ENCODE data around the gene PPP3CA. TPM values are rescaled to one million over a fixed set of nuclear protein-coding genes. Genes with fewer than 3 reads are reported as not detected.

The PPP3CA gene
- total RNA-seq, 1 donor from 2014 or later, result 48.0 TPM

DNA sequence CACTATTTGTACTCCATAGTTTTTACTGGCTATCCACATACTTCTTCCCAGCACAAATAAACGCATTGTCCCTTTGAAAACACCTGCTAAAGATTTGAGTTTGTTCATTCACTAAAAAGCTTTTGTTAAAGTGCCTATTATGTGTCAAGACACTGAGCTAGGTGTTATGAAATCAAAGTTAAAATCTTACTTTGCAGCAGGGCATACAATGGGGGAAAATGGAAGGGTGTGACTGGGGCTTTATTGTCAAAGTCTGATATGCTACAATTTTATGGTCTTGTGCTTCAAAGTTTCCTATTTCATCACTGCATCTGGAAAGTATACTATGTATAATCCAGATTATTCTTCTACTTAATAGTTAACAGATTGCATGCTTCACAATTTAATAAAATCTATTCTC is 128.4 kb downstream of the PPP3CA start:
- ATAC-seq (no peak), DNase-seq (no peak)
- TF ChIP-seq, protein P1, sequence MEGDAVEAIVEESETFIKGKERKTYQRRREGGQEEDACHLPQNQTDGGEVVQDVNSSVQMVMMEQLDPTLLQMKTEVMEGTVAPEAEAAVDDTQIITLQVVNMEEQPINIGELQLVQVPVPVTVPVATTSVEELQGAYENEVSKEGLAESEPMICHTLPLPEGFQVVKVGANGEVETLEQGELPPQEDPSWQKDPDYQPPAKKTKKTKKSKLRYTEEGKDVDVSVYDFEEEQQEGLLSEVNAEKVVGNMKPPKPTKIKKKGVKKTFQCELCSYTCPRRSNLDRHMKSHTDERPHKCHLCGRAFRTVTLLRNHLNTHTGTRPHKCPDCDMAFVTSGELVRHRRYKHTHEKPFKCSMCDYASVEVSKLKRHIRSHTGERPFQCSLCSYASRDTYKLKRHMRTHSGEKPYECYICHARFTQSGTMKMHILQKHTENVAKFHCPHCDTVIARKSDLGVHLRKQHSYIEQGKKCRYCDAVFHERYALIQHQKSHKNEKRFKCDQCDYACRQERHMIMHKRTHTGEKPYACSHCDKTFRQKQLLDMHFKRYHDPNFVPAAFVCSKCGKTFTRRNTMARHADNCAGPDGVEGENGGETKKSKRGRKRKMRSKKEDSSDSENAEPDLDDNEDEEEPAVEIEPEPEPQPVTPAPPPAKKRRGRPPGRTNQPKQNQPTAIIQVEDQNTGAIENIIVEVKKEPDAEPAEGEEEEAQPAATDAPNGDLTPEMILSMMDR (IDR thresholded peaks at IDR 0.05), result no peak
- Histone ChIP-seq H3K4me3 (no peak overlapping the region), H3K4me1 (peaks cover 9% of the 10 kb centered on the region), H3K27me3 (no peaks in the 10 kb centered on the region), H3K36me3 (no peaks in the 10 kb centered on the region), H3K27ac (no peak overlapping the region), H3K9me3 (no peaks in the 10 kb centered on the region)
- intact Hi-C loops (cut with DNase I), result no loop called here

DNA sequence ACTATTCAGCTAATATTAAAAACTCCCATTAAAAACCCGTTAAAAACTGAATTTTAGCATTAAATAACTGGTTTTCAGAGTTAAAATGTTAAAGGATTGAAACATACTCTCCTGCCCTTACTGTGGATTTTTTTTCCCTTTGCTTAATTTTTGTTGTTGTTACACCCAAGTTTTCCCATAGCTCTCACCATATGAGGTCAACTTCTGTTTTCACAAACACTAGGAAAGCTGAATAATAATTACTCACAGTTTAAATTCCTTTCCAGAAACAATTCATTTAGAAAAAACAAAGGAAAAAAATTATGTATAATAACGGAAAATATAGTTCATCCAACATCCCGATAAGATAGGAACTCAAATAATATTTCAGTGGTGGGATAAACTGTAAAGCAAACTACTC is 129.0 kb downstream of the PPP3CA start:
- TF ChIP-seq, protein P1 (IDR thresholded peaks at IDR 0.05), result no peak
- H3K4me3 ChIP-seq, result no peak overlapping the region
- no peaks in the 10 kb centered on the region for H3K9me3 ChIP-seq
- H3K36me3 ChIP-seq, result no peaks in the 10 kb centered on the region
- H3K27ac ChIP-seq, result no peak overlapping the region
- peaks cover 9% of the 10 kb centered on the region for H3K4me1 ChIP-seq
- ATAC-seq (no peak), DNase-seq (no peak)
- no peaks in the 10 kb centered on the region for H3K27me3 ChIP-seq
- intact Hi-C loops (cut with DNase I), result no loop called here

DNA sequence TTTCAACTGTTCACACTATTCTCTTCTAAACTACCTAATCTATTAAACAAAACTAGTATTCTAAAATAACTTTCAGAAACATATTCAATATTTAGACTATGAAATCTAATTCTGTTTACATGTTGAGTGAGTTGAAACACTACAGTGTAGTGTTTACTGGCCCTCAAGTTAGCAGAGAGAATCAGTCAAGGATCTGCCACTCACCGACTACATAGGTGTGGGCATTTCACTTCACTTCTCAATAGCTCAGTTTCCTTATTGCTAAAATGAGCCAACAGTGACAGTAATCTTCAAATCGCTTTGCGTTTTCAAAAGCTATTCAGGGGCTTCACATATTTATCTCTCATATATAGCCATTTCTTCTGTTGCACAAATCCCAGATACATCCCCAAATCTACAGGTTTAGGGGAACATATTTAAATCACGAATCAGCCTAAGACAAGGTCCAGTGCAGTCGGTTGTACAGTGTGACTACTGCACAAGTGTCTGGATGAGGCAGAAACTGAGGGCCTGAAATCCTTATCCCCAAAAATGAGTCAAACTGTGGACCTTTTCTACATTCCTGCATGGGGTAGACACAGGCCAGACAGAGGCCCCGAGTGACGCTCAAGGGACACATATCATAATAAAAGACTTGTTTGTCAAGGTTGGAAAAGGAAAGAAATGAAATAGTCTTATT is 129.8 kb downstream of the PPP3CA start:
- no peak overlapping the region for H3K27ac ChIP-seq
- TF ChIP-seq, protein P1 (IDR thresholded peaks at IDR 0.05), result no peak
- ATAC-seq, result peak; percentile 68
- H3K4me3 ChIP-seq, result no peak overlapping the region
- no peaks in the 10 kb centered on the region for H3K27me3 ChIP-seq
- no peak for DNase-seq
- H3K4me1 ChIP-seq, result peaks cover 9% of the 10 kb centered on the region
- no peaks in the 10 kb centered on the region for H3K9me3 ChIP-seq
- intact Hi-C loops (cut with DNase I), result no loop called here
- H3K36me3 ChIP-seq, result no peaks in the 10 kb centered on the region

DNA sequence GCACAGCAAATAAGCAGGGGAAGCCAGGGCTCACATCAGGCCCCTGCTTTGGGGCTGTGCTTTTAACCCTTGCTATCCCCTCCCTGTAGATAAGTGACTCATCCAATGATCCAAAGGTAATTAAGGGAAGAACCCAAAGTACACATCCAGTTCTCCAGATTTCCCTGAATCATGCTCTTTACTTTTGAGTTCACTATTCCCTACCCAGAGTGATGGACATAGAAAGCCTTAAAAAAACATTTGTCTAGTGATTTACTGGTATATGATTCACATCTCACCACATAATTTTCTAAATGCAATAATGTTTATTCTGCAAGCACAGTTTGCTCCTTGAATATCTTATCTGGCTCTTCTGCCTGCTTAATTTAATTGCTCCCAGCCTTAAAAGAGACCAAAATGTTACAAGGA is 136.2 kb downstream of the PPP3CA start:
- no peaks in the 10 kb centered on the region for H3K27me3 ChIP-seq
- TF ChIP-seq, protein P1 (IDR thresholded peaks at IDR 0.05), result no peak
- H3K4me1 ChIP-seq, result no peaks in the 10 kb centered on the region
- no peak overlapping the region for H3K4me3 ChIP-seq
- intact Hi-C loops (cut with DNase I), result no loop called here
- H3K27ac ChIP-seq, result no peak overlapping the region
- H3K36me3 ChIP-seq, result no peaks in the 10 kb centered on the region
- DNase-seq (no peak), ATAC-seq (no peak)
- no peaks in the 10 kb centered on the region for H3K9me3 ChIP-seq

DNA sequence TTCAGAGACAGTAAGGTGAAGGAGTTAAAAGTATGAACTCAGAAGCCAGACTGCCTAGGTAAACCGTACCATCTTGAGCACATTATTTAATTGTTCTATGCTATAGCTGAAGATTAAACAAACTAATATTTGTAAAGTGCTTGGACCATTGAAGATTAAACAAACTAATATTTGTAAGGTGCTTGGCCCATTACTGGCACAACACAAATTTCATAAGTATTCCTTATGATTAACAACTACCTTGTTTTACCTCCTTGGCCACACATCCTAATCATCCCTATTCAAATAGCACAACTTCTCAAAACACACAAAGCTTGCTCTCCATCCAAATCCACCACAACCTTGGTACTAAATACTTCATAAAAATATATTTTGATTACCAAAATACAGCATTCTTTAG is 137.0 kb downstream of the PPP3CA start:
- Histone ChIP-seq H3K27me3 (no peaks in the 10 kb centered on the region), H3K36me3 (no peaks in the 10 kb centered on the region), H3K27ac (no peak overlapping the region), H3K4me1 (no peaks in the 10 kb centered on the region), H3K9me3 (no peaks in the 10 kb centered on the region), H3K4me3 (no peak overlapping the region)
- intact Hi-C loops (cut with DNase I), result no loop called here
- ATAC-seq, result no peak
- TF ChIP-seq, protein P1 (IDR thresholded peaks at IDR 0.05), result no peak
- no peak for DNase-seq

DNA sequence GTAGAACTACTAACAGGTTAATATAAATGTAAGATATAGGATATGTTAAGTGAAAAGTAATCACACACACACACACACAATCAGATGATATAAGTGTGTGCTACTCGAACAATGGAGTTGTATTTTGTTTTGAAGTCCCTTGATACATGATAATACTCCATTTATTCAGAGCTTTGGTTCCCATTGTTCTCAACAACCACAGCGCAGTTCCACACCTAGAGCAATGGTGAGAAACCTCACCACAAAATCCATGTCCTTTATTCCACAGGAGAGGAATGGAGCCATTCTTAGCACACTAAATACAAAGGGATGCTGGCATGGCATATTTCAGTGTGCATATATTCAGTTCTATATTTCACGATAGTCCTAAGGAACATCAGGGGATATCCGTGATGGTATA is 139.2 kb downstream of the PPP3CA start:
- no peaks in the 10 kb centered on the region for H3K9me3 ChIP-seq
- DNase-seq (no peak), ATAC-seq (no peak)
- H3K27ac ChIP-seq, result no peak overlapping the region
- H3K4me3 ChIP-seq, result no peak overlapping the region
- no peaks in the 10 kb centered on the region for H3K4me1 ChIP-seq
- intact Hi-C loops (cut with DNase I), result no loop called here
- no peaks in the 10 kb centered on the region for H3K36me3 ChIP-seq
- H3K27me3 ChIP-seq, result no peaks in the 10 kb centered on the region
- TF ChIP-seq, protein P1 (IDR thresholded peaks at IDR 0.05), result no peak
